K562 (cell line): Measurements from ENCODE around the gene CRYBG1. TPM values are rescaled to one million over a fixed set of nuclear protein-coding genes. Genes with fewer than 3 reads are reported as not detected.

Experiments used
- ATAC-seq: fragments of 200-7000 bp; cut with Tn5 transposase; 3 replicates; pipeline ENCODE4 v1.9.1; 2020; ENCODE audit warnings: moderate library complexity
- BruUV-seq: library from RNA; stranded (reverse); fragments of 400-500 nt; replicated peaks from 2 replicates; lab custom pipeline; 2021; lab: Mats Ljungman, UMichigan
- CTCF ChIA-PET: fragments of 300-600 bp; formaldehyde crosslinking; extraction: SDS; loops from one replicate; lab custom pipeline; 2021; ENCODE audit warnings: low intra/inter-chr PET ratio; lab: Yijun Ruan, JAX
- POLR2A ChIA-PET: fragments of 300-600, 350-650 bp; sonication (Branson Sonifier 250); formaldehyde crosslinking; extraction: SDS; loops from one replicate; lab custom pipeline; 2021; ENCODE audit warnings: antibody characterized with exemption, inconsistent platforms; lab: Yijun Ruan, JAX
- DNase-seq, 4 experiments: peaks; one replicate each; pipeline versions ENCODE4 v3.0.0 to v3.0.0-alpha.2; 2011 to 2018; ENCODE audit warnings: low spot score in 3 of 4, mixed read lengths in 3 of 4; ENCODE audit errors: extremely low read depth in 1 of 4
- FAIRE-seq: peaks from 2 replicates; lab custom pipeline; 2011; peaks lifted over from hg19 to GRCh38; lab: Jason Lieb, UNC
- H2AFZ ChIP-seq: 2 replicates; pipeline ENCODE4 v1.6.0; 2011; ENCODE audit warnings: low read depth, low read length, control low read depth, inconsistent platforms
- H3K27ac ChIP-seq: fragments of 200-600 bp; 3 replicates; pipeline ENCODE4 v1.8.0; 2011; ENCODE audit warnings: low read depth, mild to moderate bottlenecking, control low read depth, inconsistent platforms, low read length, moderate library complexity, mixed read lengths; ENCODE audit errors: extremely low read depth
- H3K27me3 ChIP-seq, 2 experiments: fragments of 300-600 bp in 1 of 2; 2 replicates in 1 of 2; 3 replicates in 1 of 2; pipeline versions ENCODE4 v1.6.0 to v1.8.0; 2011; ENCODE audit warnings: inconsistent platforms in 2 of 2, low read length in 2 of 2, mild to moderate bottlenecking in 1 of 2, mixed read lengths in 1 of 2, moderate library complexity in 1 of 2; ENCODE audit not compliant: control insufficient read depth in 2 of 2, insufficient read depth in 2 of 2
- H3K36me3 ChIP-seq: fragments of 300-600 bp; 3 replicates; pipeline ENCODE4 v1.8.0; 2011; ENCODE audit warnings: mild to moderate bottlenecking, low read length, inconsistent platforms; ENCODE audit not compliant: control insufficient read depth, insufficient read depth
- H3K4me1 ChIP-seq, 2 experiments: fragments of 200-600 bp in 1 of 2; replicated peaks in 1 of 2; 2 replicates in 1 of 2; 3 replicates in 1 of 2; pipeline versions ENCODE4 v1.5.1 to v1.8.0; 2011; ENCODE audit warnings: inconsistent platforms in 2 of 2, low read length in 2 of 2, mild to moderate bottlenecking in 1 of 2, mixed read lengths in 1 of 2, moderate library complexity in 1 of 2; ENCODE audit not compliant: control insufficient read depth in 2 of 2, insufficient read depth in 2 of 2
- H3K4me2 ChIP-seq: 2 replicates; pipeline ENCODE4 v1.6.1; 2011; ENCODE audit warnings: low read length, control low read depth, inconsistent platforms, mixed read lengths; ENCODE audit not compliant: insufficient read depth
- H3K4me3 ChIP-seq: fragments of 200-600 bp; sonication (generic), shearing (Covaris generic); 2 replicates; pipeline ENCODE4 v1.5.1; 2016; ENCODE audit warnings: control low read depth, inconsistent platforms
- H3K79me2 ChIP-seq: fragments of 200-600 bp; 3 replicates; pipeline ENCODE4 v1.8.0; 2011; ENCODE audit warnings: low read length, inconsistent platforms; ENCODE audit not compliant: control insufficient read depth, insufficient read depth
- H3K9ac ChIP-seq, 2 experiments: 2 replicates each; pipeline versions ENCODE4 v1.6.0 to v1.6.1; 2011; ENCODE audit warnings: low read depth in 2 of 2, low read length in 2 of 2, control low read depth in 1 of 2, inconsistent platforms in 1 of 2, mild to moderate bottlenecking in 1 of 2, mixed read lengths in 1 of 2; ENCODE audit not compliant: insufficient read depth in 1 of 2
- H3K9me1 ChIP-seq: one replicate; pipeline ENCODE4 v1.6.0; 2011; ENCODE audit warnings: inconsistent platforms, mild to moderate bottlenecking, low read length, moderate library complexity; ENCODE audit not compliant: control insufficient read depth, insufficient read depth
- H3K9me3 ChIP-seq: replicated peaks from 2 replicates; pipeline ENCODE4 v1.5.1; 2011; ENCODE audit warnings: low read depth, low read length, inconsistent platforms; ENCODE audit not compliant: control insufficient read depth, insufficient read depth
- H4K20me1 ChIP-seq: replicated peaks from 2 replicates; pipeline ENCODE4 v1.6.1; 2011; ENCODE audit warnings: low read length, inconsistent platforms, mixed read lengths; ENCODE audit not compliant: control insufficient read depth, insufficient read depth
- ARNT ChIP-seq, 2 experiments: fragments of 450-650 bp; IDR thresholded peaks; 2 replicates each; pipeline ENCODE4 v1.6.1; 2016; ENCODE audit warnings: mild to moderate bottlenecking in 1 of 2
- EHMT2 ChIP-seq: fragments of 450-650 bp; IDR thresholded peaks from 2 replicates; pipeline ENCODE4 v1.6.1; 2018; ENCODE audit warnings: antibody characterized with exemption
- FOXJ3 ChIP-seq: sonication (generic); formaldehyde crosslinking; IDR thresholded peaks from 2 replicates; pipeline ENCODE4 v1.4.0; 2020; ENCODE audit warnings: mild to moderate bottlenecking, missing genetic modification reagents
- HDAC6 ChIP-seq: IDR thresholded peaks from 2 replicates; pipeline ENCODE4 v1.6.1; 2012; ENCODE audit warnings: low read depth, mild to moderate bottlenecking, control low read depth, inconsistent platforms, low read length, moderate library complexity
- HOXB6 ChIP-seq: fragments of 250-450 bp; sonication (Bioruptor Pico); IDR thresholded peaks from 2 replicates; pipeline ENCODE4 v1.5.1; 2022; ENCODE audit warnings: mild to moderate bottlenecking, borderline replicate concordance
- ID3 ChIP-seq, 2 experiments: fragments of 250-450 bp in 1 of 2; fragments of 450-650 bp in 1 of 2; sonication (Bioruptor Pico) in 1 of 2; IDR thresholded peaks; 2 replicates each; pipeline versions ENCODE4 v1.6.1 to v1.8.0; 2016 to 2021; ENCODE audit warnings: mild to moderate bottlenecking in 2 of 2, moderate library complexity in 2 of 2, missing compliant biosample characterization in 1 of 2, missing genetic modification characterization in 1 of 2
- MECOM ChIP-seq: fragments of 250-450 bp; sonication (Bioruptor Pico); IDR thresholded peaks from 2 replicates; pipeline ENCODE4 v1.8.0; 2022; ENCODE audit warnings: inconsistent platforms
- NR2F6 ChIP-seq: fragments of 450-650 bp; formaldehyde crosslinking; IDR thresholded peaks from 2 replicates; pipeline ENCODE4 v1.4.0; 2020; ENCODE audit warnings: mild to moderate bottlenecking
- POLR2AphosphoS2 ChIP-seq: IDR thresholded peaks from 2 replicates; pipeline ENCODE4 v1.6.1; 2012; ENCODE audit warnings: low read length, improper control_type of control experiment
- POLR2H ChIP-seq: IDR thresholded peaks from 2 replicates; pipeline ENCODE4 v1.6.1; 2016; ENCODE audit warnings: missing genetic modification characterization, low read depth, mild to moderate bottlenecking, control low read depth, missing compliant biosample characterization, moderate library complexity
- RBM25 ChIP-seq: fragments of 200-400 bp; formaldehyde crosslinking; IDR thresholded peaks from 2 replicates; pipeline ENCODE4 v1.6.1; 2018; ENCODE audit warnings: low read length, low read depth, moderate library complexity; ENCODE audit not compliant: severe bottlenecking
- XRCC5 ChIP-seq: fragments of 200-400 bp; formaldehyde crosslinking; IDR thresholded peaks from 2 replicates; pipeline ENCODE4 v1.6.1; 2017; ENCODE audit warnings: low read depth, mild to moderate bottlenecking, low read length
- ZBTB49 ChIP-seq: sonication (generic); formaldehyde crosslinking; IDR thresholded peaks from 2 replicates; pipeline ENCODE4 v1.8.0; 2022; ENCODE audit warnings: missing genetic modification reagents, mild to moderate bottlenecking, borderline replicate concordance
- ZFPM2 ChIP-seq: fragments of 250-450 bp; sonication (Bioruptor Pico); IDR thresholded peaks from 2 replicates; pipeline ENCODE4 v1.5.1; 2022; ENCODE audit warnings: mild to moderate bottlenecking
- ZNF146 ChIP-seq: IDR thresholded peaks from one replicate; pipeline ENCODE4 v1.6.1; 2018; ENCODE audit warnings: missing compliant biosample characterization; ENCODE audit not compliant: unreplicated experiment
- ZNF311 ChIP-seq: fragments of 250-450 bp; sonication (Bioruptor Pico); IDR thresholded peaks from 2 replicates; pipeline ENCODE4 v1.4.0; 2020; ENCODE audit warnings: mild to moderate bottlenecking, moderate library complexity
- ZNF586 ChIP-seq: fragments of 450-650 bp; formaldehyde crosslinking; conservative IDR thresholded peaks from 2 replicates; pipeline ENCODE4 v1.4.0; 2020; ENCODE audit warnings: mild to moderate bottlenecking, moderate library complexity
- WGBS: fragments of 100-300 bp; shearing (Covaris generic); methylation state at CpG from one replicate; pipeline ENCODE4 v1.1.6; 2016; ENCODE audit warnings: low coverage, mixed read lengths; ENCODE audit not compliant: insufficient coverage; ENCODE audit errors: missing lambda C conversion rate; 5-methylcytosine and 5-hydroxymethylcytosine counted together
- in situ Hi-C: fragments of 300-500 bp; cut with MboI; formaldehyde crosslinking; loops from 4 replicates; pipeline ENCODE4 v1.15.0; 2018; ENCODE audit warnings: inconsistent platforms, mixed read lengths
- intact Hi-C: fragments of 100-400 bp; cut with micrococcal nuclease; formaldehyde crosslinking; loops from 2 replicates; pipeline ENCODE4 v1.14.2; 2022
- polyA plus RNA-seq, 8 experiments: library from polyadenylated mRNA; depleted of rRNA in 4 of 8; stranded (reverse) in 5 of 8; unstranded in 3 of 8; fragments of >200 nt; fragmentation: Nextera tagmentation in 2 of 8; fragmentation: Illumina TruSeq in 1 of 8; extraction: Ambion mirVana in 2 of 8; extraction: Trizol in 1 of 8; gene quantifications; 2 replicates each; pipeline versions ENCODE4 v1.2.1 to v1.2.3, GENCODE V29; 2011 to 2014; ENCODE audit warnings: inconsistent platforms in 1 of 8, missing spikeins in 1 of 8
- total RNA-seq, 7 experiments: library from RNA; depleted of rRNA in 6 of 7; stranded (reverse); fragments of >200 nt in 6 of 7; fragmentation: Illumina TruSeq in 2 of 7; extraction: Trizol in 2 of 7; gene quantifications; 2 replicates each; pipeline versions ENCODE4 v1.2.1 to v1.2.3, GENCODE V29; 2011 to 2021; ENCODE audit warnings: low replicate concordance in 1 of 7

Gene CRYBG1
- total and polyA plus RNA-seq, 9 of the 15 experiments (the other 6 are each of a cell fraction or from before 2014, with no cell fraction given): 0.07 to 0.47 (median 0.11) TPM

GRCh38 chr6:106599440-106599839 is 238.9 kb downstream of the CRYBG1 start:
- 50% methylated on average over 2 of the region's 2 CpGs for WGBS

GRCh38 chr6:106600329-106600728 is 239.8 kb downstream of the CRYBG1 start:
- no peaks in the 10 kb centered on the region for H3K27me3 ChIP-seq
- 96% methylated on average over 2 of the region's 2 CpGs for WGBS
- H3K9me1 ChIP-seq: no peaks in the 10 kb centered on the region
- H3K9ac ChIP-seq: no peak overlapping the region
- H3K4me3 ChIP-seq: no peak overlapping the region
- no peak overlapping the region for H3K27ac ChIP-seq
- intact Hi-C loops: no loop called here
- DNase-seq (no peak), ATAC-seq (no peak), FAIRE-seq (no peak)
- TF ChIP-seq HOXB6 (CRISPR knock-in tag) (no peak), ARNT (IDR thresholded peaks at IDR 0.05) (no peak), ZNF311 (CRISPR knock-in tag) (no peak), ZFPM2 (CRISPR knock-in tag) (no peak), MECOM (CRISPR knock-in tag) (no peak), XRCC5 (no peak), POLR2AphosphoS2 (no peak), POLR2H (tag) (no peak), ID3 (CRISPR knock-in tag; IDR thresholded peaks at IDR 0.05) (no peak), ID3 (tag; IDR thresholded peaks at IDR 0.05) (no peak), ZNF586 (CRISPR knock-in tag) (no peak), ZBTB49 (CRISPR knock-in tag) (no peak), EHMT2 (no peak), NR2F6 (CRISPR knock-in tag) (no peak), FOXJ3 (no peak)
- H3K4me2 ChIP-seq: no peak overlapping the region
- H2AFZ ChIP-seq: no peak overlapping the region
- POLR2A ChIA-PET: no interaction called here
- peaks cover 3% of the 10 kb centered on the region; the same call in 1 of the 3 replicates for H3K36me3 ChIP-seq
- no peaks in the 10 kb centered on the region for H3K9me3 ChIP-seq
- no peaks in the 10 kb centered on the region for H3K4me1 ChIP-seq
- in situ Hi-C loops: no loop called here
- no TSS peak for BruUV-seq
- CTCF ChIA-PET: no interaction called here
- H3K79me2 ChIP-seq: no peaks in the 10 kb centered on the region
- H4K20me1 ChIP-seq: no peaks in the 10 kb centered on the region

More at GRCh38 chr6:106599440-106599839, 238.9 kb downstream of the CRYBG1 start:
- H3K9me1 ChIP-seq: no peaks in the 10 kb centered on the region
- ATAC-seq: no peak
- intact Hi-C loops (no loop called here), in situ Hi-C loops (no loop called here)
- no peak overlapping the region for H3K27ac ChIP-seq
- no peak for DNase-seq
- FAIRE-seq: no peak
- no peaks in the 10 kb centered on the region for H3K9me3 ChIP-seq
- peak; percentile 12 for TF ChIP-seq RBM25
- peak; percentile 63 for TF ChIP-seq ZNF146 (CRISPR knock-in tag)
- no peak for TF ChIP-seq HDAC6
- H3K4me3 ChIP-seq: no peak overlapping the region
- H2AFZ ChIP-seq: no peak overlapping the region
- BruUV-seq: no TSS peak
- ChIA-PET POLR2A (no interaction called here), CTCF (no interaction called here)
- H3K4me1 ChIP-seq: no peaks in the 10 kb centered on the region
- no peak overlapping the region for H3K4me2 ChIP-seq
- H4K20me1 ChIP-seq: no peaks in the 10 kb centered on the region
- H3K9ac ChIP-seq: no peak overlapping the region
- no peaks in the 10 kb centered on the region for H3K27me3 ChIP-seq
- peaks cover 3% of the 10 kb centered on the region; the same call in 1 of the 3 replicates for H3K36me3 ChIP-seq
- no peaks in the 10 kb centered on the region for H3K79me2 ChIP-seq
